Measurements from ENCODE around the gene UBA52.
A peak's percentile ranks its signal among the peaks of the same experiment; 100 is the strongest.
"Not testable (repeated sequence)": the region's sequence is repeated elsewhere in the genome, so short reads cannot be mapped to it uniquely, and the experiment has no call there.

Gene UBA52

DNA sequence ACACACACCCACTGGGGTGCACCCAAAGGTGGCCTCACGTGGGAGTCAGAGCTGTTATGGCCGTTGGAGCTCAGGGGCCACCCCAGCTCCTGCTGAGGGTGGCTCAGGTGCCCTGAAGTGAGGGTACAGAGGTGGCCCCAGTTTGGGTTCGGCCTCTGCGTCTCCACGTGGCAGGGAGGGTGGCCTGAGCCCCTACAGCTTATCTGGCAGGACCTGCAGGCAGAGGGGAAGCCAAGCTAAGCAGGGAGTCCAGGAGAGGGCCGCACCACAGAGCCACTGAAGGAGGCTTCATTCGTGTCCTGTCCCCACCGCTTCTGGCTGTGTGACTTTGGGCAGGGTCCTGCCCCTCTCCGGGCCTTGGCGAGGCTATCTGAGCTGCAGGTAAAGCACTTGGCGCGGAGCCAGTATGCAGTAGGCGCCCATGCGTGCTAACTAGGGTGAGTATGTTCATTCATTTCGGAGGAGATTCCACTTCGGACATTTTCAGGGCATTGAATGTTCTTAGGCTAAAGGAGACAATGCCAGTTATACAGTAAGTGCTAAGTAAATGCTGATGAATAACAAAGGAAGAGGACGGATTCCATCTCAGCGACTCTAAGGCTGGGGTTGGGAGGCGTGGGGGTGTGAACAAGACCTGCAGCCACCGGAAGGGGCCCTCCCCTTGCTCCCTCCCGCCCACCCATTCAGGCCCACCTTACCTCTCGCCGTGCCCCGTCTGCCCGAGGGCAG lies 21.9 kb downstream of the UBA52 start:
- no peak for DNase-seq

DNA sequence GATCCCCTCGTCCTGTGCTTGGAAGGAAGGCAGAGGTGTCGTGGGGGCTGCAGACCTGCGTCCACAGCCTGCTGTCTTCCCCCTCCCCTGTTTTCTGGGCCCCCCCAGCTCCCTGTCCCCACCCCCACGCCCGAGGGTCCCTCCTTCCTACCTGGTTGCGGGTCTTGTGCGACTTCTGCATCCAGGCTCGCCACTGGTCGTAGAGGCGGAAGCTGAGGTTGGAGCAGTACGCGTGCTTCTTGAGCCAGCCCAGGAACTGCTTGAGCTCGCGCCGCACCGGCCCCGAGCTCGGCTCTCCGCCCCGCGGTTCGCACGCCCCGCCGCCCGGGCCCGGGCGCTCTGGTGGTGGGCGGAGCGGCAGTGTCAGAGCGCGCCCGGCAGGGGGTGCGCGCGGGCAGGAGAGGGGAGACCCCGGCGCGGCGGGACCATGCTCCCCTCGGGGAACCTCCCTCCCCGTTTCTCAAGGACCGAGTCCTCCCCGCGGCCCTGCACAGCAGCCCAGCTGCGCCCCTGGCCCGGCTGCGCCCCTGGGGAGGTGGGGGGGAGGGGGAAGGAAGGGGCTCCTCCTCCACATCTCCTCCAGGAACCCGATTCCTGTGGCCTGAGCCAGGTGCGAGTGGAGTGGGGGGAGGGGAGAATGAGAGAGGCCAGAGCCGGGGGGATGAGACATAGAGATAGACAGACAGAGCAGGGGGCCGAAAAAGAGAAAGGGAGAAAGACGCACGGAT lies 22.6 kb downstream of the UBA52 start:
- DNase-seq, result peak; percentile 75

DNA sequence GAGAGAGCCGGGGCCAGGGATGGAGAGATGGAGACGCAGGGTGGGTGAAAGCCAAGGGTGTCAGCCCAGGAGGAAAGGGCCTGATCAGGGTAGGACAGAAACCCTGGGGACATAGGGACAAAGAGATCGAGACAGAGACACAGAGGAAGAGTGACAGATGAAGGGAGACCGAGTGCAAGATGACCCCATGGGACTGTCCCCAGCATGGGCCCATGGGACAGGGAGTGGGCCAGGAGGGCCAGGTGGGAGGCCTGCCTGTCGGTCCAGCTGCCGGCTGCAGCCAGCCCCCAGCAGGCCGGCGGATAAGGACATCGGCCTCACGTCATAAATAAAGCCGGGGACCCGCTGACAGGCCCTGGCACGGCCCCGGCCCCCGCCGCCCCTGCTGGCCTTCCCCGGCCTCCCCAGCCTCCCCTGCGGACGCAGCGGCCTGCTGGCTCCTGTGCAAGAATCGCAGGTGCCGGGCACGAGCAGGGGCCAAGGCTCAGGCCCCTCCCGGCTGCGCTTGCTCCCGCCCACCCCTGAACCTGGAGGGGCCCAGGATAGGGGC lies 23.2 kb downstream of the UBA52 start:
- no peak for DNase-seq

DNA sequence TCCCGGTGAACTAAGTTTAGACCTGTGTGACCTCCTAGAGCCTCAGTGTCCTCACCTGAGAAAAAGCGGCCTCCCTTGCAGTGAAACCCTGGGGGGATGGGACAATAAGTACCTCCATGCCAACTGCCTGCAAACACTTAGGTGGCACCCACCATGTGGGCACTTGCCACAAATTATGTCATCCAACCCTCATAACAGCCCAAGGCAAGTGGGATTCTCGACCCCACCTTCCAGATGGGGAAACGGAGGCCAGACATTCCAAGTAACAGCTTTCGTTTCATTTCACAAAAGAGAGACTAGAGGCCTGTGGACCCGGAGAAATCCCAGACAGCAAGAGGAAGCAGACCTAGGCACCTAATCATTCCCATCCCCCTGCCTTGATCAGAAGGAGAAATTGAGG lies 23.8 kb downstream of the UBA52 start:
- DNase-seq, result no peak

DNA sequence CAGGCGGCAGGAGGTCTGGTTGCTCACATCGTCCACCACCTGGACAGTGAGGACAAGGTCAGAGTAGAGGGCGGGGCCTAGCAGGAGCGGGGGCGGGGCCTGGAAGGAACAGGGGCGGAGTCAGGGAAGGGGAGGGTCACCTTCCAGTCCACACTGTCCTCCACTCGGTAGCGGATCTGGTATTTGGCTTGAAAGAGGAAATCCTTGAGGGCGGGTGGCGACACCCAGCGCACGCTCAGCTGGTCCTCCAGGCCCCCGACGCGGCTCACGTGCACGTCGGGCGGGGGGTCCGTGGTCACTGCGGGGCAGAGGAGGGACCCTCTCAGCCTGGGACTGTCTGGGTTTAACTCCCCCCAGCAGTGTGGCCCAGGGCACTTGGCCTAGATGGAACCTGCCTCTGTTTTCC lies 25.1 kb downstream of the UBA52 start:
- DNase-seq, result no peak

DNA sequence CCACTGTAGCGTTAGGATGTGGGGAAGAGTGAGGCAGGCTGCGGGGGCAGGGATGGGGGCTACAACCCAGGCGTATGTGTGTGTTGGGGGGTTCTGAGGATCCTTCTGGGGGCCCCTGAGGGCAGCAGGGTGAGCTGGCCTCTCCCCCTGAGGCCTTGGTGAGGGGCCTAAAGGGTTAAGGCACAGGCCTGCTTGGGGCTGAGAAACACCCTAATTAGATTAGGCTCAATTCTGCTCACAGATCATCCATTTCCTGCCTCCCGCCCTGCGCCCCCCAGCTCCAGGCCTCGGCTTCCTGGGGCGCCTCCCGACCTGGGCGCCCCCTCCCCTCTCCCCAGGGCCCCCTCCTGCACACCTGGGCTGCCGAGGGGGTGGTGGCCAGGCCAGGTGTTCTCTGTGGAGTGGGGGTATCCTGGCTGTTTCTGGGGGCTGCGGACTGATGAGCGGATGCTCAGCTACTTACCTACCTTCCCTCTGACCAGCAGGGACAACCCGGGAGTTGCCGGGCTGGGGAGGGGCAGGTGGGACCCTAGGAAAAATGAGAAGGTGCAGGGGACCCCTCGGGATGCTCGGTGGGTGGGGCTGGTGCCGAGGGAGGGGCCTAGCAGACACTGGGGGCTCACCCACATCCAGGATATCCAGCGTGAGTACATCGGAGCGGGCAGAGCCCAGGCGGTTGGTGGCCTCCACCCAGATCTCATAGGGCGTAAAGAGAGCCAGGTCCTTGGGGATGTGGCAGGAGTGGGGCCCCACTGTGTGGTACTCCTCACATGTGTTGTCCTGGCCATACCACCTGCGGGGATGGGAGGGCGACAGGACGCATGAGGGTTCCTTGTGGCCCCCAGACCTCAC lies 26.4 kb downstream of the UBA52 start:
- DNase-seq, result no peak

DNA sequence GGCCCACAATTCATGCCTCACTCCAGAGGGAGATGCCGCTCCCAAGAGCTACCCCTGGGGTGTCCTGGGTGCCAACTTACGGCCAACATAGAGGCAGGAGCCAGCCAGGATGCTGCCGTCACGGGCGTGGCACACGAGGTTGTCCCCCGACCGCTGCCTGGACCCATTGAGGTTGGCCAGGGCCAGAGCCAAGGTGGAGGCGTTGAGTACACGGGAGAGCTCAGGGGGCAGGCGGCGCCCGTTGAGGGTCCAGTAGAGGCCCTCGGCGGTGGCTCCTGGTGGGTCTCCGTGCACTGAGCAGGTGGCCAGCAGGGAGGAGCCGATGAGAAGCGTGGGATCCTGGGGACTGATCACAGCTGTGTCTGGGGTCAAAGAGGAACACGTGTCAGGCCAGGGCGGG lies 27.8 kb downstream of the UBA52 start:
- DNase-seq, result no peak

DNA sequence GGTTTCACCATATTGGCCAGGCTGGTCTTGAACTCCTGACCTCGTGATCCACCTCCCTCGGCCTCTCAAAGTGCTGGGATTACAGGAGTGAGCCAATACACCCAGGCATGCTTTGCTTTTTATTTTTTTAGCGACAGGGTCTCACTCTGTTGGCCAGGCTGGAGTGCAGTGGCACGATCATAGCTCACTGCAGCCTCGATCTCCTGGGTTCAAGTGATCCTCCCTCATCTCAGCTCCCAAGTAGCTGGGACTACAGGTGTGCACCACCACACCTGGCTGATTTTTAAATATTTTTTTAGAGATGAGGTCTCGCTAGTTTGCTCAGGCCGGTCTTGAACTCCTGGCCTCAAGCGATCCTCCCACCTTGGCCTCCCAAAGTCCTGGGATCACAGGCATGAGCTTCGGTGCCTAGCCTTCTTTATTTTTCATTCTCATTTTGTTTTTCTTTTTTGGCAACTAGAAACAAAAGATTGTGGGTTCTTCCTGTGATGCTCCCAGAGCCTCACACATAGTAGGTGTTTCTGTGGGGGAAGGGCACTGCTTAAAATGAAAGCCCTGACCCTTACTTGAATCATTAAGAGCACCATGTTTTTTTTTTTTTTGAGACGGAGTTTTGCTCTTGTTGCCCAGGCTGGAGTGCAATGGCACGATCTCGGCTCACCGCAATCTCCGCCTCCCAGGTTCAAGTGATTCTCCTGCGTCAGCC lies 29.2 kb downstream of the UBA52 start:
- DNase-seq, result not testable (repeated sequence)

DNA sequence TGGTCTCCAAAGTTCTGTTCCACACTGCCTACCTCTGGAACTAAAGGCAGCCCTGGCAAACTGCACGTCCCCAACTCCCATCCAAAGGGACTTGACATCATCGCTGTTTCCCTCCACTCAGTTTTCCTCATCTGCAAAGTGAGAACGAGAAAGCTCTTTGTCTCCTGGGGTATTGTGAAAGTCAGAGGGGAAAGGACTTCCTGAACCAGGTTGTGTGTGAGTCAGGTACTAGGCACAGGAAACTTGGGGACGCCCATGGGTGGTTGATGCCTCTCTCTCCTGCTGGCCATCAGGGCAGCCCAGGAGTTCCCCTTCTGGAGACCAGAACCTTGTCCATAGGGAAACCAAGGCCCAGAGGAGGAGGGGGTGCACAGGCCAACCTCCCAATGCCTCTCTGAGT lies 30.2 kb downstream of the UBA52 start:
- no peak for DNase-seq

DNA sequence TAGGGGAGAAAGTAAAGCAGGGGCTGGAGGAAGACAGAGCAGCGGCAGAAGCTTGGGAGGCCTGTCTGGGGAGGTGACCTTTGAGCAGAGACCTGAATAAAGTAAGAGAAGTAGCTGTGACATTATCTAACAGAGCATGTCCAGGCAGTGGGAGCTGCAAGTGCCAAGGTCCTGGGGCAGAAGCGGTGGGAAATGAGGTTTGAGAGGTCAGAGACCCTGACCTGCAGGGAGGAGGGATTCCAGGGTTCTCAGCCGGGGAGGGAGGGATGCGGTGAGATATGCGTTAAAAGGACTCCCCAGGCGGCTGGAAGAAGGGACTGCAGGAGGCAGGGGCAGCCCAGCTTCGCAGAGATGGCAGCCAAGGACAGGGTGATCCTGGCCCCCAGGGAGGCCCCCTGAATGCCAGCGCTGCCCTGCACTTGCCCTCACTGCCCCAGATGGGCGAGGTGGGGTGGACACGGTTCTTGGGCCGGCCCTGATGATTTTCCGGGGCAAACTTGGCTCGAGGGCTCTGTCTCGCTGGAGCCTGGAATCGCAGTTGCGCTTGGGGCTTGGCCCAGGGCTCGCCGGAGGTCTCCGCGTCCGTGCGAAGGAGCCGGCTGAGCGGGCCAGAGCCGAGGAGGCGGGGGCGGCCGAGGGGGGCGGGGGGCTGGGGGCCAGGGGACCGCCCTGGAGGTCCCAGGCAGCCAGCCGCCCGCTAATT lies 31.7 kb downstream of the UBA52 start:
- DNase-seq, result no peak

DNA sequence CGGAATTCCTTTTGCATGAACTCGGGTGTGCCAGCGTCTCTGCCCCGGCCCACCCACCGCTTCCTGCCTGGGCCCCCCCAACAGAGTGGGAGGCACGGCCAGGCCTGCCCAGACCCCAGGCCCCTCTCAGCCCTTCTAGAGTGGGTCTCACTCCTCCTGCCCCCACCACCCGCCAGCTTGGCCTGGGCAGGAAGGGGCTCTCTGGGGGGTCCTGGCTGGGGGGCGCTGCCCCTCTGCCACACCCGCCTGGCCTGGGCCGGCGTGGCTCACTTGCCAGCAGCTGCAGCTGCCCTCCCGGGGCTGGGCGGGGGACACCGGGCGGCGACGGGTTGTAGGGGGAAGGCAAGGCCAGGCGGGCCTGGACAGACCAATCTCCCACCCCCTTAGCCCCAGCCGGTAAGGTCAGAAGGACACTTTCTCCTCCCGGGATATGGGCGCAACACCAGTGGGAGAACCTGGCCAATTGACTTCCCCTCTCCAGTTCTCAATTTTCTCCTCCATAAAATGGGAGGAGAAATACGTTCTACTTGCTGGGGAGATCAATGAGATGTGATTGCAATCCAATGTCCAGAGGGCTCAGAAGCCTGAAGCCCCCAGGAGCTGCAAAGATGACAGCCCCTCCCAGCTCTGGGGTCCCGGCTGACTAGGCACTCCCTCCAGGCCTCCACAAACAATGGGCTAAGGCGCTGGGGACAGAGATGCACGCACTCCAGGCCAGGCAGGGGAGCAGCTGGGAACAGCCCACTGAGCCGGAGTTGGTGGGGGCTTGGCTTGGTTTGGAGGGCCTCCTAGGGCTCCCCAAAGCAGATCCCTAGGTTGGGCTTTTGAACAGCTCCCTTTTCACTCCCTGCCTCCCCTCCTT lies 32.5 kb downstream of the UBA52 start:
- DNase-seq, result no peak

DNA sequence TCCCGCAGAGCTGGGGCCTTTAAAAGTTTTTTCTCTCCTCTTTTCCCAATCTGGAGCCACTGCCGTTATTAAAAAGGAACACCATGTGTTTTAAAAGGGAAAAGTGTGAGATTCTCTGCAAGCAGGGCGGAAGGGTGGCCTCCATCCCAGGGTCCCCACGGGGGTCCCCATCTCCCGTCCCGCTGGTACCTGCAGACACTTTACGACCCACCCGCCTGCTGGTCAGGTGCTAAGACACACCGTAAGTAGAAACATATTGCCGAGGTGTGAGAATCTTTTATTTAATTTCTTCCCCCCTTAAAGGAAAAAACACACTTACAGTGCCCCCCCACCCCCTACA lies 33.1 kb downstream of the UBA52 start:
- DNase-seq, result no peak

DNA sequence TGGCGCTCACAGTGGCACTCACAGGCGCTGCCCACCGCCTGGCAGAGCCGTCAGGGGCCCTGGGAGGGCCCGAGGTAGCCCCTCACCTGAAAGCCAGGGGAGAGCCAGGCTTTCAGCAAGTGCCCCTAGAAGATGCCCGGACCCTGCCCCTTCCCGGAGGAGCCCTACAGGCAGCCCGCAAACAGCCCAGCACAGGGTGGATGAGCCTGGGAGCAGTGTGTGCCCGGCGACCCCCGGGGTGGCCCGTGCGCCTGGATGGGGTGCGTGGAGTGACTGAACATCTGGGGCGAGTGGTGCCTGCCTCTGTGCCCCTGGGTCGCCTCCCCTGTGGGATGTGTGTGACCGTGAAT lies 33.5 kb downstream of the UBA52 start:
- DNase-seq, result no peak

DNA sequence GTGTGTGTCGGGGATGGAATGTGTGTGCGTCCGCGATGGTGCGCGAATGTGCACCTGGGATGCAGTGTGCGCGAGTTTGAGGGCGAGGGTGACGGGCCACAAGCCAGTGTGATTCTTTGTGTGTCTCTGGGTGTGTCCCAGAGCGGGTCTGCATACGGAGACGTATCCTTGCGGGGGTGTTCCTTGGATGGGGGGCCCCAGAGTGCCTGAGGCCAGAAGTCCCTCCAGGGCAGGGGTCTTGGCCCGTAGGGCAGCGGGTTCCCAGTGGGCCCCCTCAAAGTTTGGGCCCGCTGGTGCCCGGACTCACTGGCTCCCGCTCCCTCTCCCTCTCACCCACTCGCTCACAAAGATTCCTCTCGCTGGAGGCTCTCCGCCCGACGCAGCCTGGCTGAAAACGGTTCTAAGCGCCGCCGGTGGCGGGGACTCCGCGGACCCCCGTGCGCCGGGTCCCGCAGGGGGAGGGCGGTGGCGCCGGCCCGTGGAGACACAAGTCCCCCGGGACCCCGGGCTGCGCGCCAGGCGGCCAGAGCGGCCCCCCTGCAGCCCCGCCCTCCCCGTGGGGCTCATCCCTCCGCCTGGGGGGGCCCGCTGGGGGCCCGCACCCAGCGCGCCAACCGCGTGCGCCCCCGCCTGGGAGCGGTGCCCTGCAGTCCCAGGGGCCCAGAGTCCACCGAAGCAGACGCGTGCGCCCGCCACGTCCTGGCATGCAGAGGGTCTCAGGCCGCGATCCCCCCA lies 34.1 kb downstream of the UBA52 start:
- DNase-seq, result no peak

DNA sequence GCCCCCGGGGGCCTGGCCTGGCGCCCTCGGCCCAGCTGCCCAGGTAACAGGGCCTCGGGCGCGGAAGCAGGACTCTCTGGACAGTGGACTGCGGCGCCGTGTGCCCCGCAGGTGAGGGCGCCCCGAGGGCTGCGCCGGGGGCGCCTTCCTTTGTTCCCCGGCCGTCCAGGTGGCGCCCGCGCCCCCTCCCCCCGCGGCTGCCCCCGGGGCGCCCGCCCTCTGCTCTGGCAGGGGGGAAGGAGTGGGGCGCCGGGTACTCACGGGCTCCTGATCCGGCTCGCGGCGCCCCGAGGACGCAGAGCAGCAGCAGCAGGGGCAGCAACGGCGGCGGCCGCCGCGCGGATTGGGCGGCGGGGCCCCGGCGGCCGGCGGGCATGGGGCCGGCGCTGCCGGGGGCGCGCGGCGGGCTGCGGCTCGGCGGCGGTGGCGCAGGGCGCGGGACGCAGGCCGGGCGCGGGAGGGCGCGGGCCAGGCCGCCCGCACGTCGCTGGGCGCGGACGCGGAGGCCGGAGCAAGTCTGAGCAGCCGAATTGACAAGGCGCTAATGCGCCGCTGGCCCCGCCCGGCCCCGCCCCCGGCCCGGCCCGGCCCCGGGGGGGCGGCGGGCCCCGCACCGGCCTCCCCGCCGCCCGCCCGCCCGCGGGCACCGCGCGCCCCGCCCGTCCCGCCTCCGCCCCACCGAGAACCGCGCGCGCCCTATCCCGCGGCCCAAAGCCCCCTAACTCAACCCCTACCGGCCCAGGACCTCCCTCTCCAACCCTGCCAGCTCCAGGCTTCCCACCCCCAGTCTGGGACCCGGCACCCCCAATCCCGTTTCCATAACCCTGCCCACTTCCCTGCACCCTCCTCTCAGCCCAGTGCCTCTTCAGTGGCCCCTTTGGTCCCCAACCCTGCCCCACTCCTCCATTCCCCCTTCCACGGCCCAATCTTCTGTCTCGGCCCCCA lies 34.9 kb downstream of the UBA52 start, which contains the start of gene CRLF1:
TSS of gene CRLF1 (minus strand) at position 519 of the 945 bp plus-strand sequence. CDS start at position 376, 143 bp downstream.
- no peak for DNase-seq

DNA sequence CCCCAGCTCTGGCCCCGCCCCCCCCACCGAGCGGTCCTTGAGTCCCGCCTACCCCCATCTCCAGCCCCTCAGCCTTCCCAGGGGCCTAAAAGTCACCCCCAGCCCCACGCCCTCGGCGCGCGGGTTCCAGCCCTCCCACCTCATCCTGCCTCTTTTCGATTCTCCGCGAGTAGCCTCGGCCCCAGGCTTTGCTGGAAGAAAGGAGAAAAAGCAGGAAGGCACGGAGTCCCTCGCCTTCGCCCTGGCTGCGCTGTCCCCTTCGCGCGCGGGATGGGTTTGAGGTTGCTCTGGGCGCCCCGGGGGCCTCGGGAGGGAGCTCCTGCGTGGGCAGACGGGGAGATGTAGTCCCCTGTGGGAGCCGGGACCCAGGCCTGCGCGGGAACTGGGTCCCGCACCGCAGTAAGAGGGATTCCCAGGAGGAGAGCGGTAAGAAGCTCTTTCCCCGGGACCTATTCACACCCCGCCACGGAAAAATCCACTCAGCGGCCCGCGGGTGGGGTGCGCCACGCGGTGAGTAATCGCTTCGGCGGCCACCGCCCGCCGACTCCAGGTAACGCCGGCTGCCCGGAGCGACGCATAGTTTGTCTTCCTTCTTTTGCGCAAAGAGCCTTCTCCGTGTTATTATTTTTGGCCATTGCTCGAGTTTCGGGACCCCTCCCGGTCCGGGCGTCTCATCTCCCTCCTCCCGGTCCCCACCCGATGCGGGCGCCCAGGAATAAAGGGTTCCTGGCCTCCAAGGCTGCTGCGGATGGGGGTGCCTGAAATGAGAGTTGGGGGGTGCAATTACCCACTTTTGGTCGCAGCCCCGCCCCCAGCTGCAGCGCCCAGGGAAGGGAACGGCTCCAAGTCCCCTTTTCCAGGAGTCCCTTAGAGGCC lies 35.8 kb downstream of the UBA52 start:
- no peak for DNase-seq

DNA sequence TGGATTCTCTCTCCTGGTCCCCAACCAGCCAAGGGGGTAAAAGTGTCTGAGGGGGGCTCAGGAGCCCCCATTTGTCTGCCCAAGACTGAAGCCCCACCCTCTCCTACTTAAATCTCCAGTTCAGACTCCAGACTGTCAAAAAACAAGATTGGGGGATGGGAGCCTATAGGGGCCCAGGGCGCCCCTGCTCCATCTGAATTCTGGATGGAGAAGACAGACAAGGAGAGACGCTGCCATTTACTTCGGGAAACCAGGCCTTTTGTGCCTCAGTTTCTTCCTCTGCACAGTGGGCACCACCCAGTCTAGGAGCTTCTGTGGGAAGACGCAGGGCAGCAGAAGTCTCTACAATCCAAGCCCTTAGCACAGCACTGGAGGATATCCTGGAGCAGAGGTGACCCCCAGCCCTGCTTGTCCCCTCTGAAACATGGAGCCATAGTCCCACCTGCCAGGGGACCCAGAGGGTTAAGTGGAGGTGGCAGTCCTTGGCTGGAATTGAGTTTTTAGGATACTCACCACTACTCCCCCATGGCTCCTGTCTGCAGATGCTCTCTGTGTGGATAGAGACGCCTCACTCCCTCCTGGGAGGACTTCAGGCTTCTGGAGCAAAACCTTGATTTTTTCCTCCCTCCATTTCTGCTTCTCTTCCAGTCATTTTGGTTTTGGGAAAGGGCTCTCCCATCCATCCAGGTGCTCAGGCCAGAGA lies 36.6 kb downstream of the UBA52 start:
- no peak for DNase-seq
